Gastroesophageal sphincter (tissue), 3 donors: ENCODE data around the gene KRTAP10-7.

Source experiments
- POLR2A ChIP-seq, 2 donors: fragments of 450-650 bp; IDR thresholded peaks; one replicate each; pipeline ENCODE4 v1.6.1; 2017; ENCODE audit warnings: antibody characterized with exemption in 2 of 2, mild to moderate bottlenecking in 2 of 2, moderate library complexity in 1 of 2
- TF ChIP-seq, protein P1 (sequence below), 4 experiments: fragments of 200-600 bp in 2 of 4; fragments of 450-650 bp in 2 of 4; sonication (generic) in 1 of 4; IDR thresholded peaks; one replicate each; pipeline ENCODE4 v1.5.1; 2017 to 2019; ENCODE audit warnings: antibody characterized with exemption in 4 of 4, mild to moderate bottlenecking in 2 of 4, moderate library complexity in 2 of 4

DNA sequence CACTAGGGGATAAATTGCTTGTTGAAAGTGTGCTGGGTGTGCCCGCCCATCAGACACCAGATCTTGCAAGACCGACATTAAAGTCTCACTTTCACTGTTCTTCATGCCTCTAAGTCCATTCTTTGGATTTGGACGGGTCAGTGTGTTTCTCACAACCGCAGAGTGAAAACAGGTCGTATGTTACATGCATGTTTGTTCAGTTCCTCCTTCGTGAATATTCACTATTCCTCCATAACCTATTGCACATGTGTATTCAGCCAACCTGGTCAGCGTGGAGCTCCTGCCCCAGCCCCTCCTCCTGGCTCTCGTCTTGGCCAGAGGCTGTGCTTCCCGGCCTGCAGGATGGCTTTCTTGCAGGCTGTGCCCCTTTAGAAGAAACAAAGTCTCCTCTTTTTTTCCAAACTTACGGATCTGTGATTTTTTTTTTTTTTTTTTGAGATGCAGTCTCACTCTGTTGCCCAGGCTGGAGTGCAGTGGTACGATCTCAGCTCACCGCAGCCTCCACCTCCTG, 5.9 kb upstream of the KRTAP10-7 start:
- TF ChIP-seq, protein P1, sequence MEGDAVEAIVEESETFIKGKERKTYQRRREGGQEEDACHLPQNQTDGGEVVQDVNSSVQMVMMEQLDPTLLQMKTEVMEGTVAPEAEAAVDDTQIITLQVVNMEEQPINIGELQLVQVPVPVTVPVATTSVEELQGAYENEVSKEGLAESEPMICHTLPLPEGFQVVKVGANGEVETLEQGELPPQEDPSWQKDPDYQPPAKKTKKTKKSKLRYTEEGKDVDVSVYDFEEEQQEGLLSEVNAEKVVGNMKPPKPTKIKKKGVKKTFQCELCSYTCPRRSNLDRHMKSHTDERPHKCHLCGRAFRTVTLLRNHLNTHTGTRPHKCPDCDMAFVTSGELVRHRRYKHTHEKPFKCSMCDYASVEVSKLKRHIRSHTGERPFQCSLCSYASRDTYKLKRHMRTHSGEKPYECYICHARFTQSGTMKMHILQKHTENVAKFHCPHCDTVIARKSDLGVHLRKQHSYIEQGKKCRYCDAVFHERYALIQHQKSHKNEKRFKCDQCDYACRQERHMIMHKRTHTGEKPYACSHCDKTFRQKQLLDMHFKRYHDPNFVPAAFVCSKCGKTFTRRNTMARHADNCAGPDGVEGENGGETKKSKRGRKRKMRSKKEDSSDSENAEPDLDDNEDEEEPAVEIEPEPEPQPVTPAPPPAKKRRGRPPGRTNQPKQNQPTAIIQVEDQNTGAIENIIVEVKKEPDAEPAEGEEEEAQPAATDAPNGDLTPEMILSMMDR (IDR thresholded peaks at IDR 0.05) = no peak
- no peak for TF ChIP-seq POLR2A (IDR thresholded peaks at IDR 0.05)
